Measurements from ENCODE around the gene AFTPH.

Gene AFTPH

GRCh38 chr2:64606479-64607363, 82.6 kb downstream of the AFTPH start:
- TF ChIP-seq, protein P1, sequence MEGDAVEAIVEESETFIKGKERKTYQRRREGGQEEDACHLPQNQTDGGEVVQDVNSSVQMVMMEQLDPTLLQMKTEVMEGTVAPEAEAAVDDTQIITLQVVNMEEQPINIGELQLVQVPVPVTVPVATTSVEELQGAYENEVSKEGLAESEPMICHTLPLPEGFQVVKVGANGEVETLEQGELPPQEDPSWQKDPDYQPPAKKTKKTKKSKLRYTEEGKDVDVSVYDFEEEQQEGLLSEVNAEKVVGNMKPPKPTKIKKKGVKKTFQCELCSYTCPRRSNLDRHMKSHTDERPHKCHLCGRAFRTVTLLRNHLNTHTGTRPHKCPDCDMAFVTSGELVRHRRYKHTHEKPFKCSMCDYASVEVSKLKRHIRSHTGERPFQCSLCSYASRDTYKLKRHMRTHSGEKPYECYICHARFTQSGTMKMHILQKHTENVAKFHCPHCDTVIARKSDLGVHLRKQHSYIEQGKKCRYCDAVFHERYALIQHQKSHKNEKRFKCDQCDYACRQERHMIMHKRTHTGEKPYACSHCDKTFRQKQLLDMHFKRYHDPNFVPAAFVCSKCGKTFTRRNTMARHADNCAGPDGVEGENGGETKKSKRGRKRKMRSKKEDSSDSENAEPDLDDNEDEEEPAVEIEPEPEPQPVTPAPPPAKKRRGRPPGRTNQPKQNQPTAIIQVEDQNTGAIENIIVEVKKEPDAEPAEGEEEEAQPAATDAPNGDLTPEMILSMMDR (IDR thresholded peaks at IDR 0.05; ENCODE audit: control insufficient read depth, extremely low read depth, insufficient read depth) = no peak
- no peak overlapping the region for H3K4me3 ChIP-seq (ENCODE audit: low read depth, low read length)
- DNase-seq (ENCODE audit: low read depth) = no peak

GRCh38 chr2:64607381-64608304, 83.5 kb downstream of the AFTPH start:
- no peak overlapping the region for H3K4me3 ChIP-seq (ENCODE audit: low read depth, low read length)
- peak; percentile 63 for DNase-seq (ENCODE audit: low read depth)
- TF ChIP-seq, protein P1 (IDR thresholded peaks at IDR 0.05; ENCODE audit: control insufficient read depth, extremely low read depth, insufficient read depth) = no peak

DNA sequence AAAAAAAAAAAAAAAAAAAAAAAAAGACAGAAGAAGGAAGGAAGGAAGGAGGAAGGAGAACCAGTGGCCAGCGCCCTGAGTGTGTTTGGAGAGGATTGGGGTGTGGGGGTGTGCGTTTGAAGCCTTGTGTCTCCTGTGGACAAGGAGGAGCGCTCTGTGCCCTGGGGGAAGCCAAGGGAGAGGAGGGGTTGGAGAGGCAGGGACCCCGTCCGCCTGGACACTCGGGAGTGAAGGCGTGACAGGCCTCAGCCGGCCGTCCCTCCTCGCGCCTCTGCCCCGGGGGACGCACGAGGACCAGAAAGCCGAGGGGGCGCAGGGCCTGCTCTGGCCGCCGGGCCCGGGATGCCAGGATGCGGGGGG, 84.7 kb downstream of the AFTPH start:
- H3K4me3 ChIP-seq (ENCODE audit: low read depth, low read length) = no peak overlapping the region
- TF ChIP-seq, protein P1 (IDR thresholded peaks at IDR 0.05; ENCODE audit: control insufficient read depth, extremely low read depth, insufficient read depth) = no peak
- no peak for DNase-seq (ENCODE audit: low read depth)

DNA sequence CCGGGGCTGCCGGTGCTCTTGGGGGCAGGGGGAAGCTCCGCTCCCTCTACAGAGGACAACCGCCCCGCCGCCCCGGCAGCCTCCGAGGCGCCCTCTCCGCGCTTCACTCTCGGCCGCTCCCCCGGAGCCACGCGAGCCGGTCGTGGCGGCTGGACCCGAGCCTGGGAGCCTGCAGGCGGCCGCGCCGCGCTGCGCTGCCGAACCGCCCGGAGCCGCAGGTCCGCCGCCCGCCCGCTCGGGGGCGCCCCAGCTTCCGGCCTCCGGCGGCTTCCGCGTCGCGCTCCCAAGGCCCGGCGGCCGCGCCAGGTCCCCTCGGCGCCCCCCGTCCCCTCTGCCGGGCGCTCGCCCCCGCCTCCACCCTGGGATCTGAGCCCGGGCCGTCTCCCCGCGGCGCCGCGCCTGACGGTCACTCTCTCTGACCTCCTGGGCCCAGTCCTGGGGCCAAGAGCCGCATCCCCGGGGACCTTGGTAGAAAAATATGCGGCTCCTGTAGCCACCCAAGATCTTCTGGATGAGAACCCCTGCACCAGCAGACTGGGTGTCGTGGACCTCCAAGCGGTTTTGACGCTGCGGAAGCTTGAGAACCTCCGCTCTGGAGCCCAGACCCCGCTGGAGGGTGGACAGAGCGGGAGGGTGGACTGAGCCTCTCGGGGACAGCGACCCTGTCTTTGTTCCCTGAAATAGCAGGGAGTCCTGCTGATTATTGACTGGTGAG, 85.3 kb downstream of the AFTPH start:
- TF ChIP-seq, protein P1 (IDR thresholded peaks at IDR 0.05; ENCODE audit: control insufficient read depth, extremely low read depth, insufficient read depth) = no peak
- H3K4me3 ChIP-seq (ENCODE audit: low read depth, low read length) = no peak overlapping the region
- no peak for DNase-seq (ENCODE audit: low read depth)

DNA sequence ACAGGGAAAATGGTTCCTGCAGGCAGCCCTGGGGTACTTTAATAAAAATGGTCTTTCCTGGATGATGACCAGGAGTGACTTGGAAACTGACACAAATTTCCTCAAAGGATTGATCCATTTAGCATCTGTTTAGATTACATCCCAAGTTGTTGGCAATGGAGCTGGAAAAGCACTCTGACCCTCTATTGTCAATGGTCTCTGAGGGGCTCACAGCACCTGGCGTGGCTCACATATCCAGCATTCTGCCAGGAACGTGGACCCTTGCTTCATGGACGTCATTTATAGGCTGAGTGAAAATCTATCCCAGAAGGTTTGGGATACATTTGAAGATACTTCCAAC, 85.8 kb downstream of the AFTPH start:
- TF ChIP-seq, protein P1 (IDR thresholded peaks at IDR 0.05; ENCODE audit: control insufficient read depth, extremely low read depth, insufficient read depth) = no peak
- H3K4me3 ChIP-seq (ENCODE audit: low read depth, low read length) = no peak overlapping the region
- DNase-seq (ENCODE audit: low read depth) = no peak

- DNase-seq (ENCODE audit: low read depth) = no peak
- TF ChIP-seq, protein P1 (IDR thresholded peaks at IDR 0.05; ENCODE audit: control insufficient read depth, extremely low read depth, insufficient read depth) = no peak
- no peak overlapping the region for H3K4me3 ChIP-seq (ENCODE audit: low read depth, low read length)
Measured at GRCh38 chr2:64610316-64610855, 86.3 kb downstream of the AFTPH start.
